Measurements from ENCODE around the gene ANO4. TPM values are rescaled to one million over a fixed set of nuclear protein-coding genes. Genes with fewer than 3 reads are reported as not detected.

Gene ANO4
- polyA plus RNA-seq, 1 donor (not counting 4 experiments of a cell fraction or from before 2014, with no cell fraction given), result 18.1 TPM

DNA sequence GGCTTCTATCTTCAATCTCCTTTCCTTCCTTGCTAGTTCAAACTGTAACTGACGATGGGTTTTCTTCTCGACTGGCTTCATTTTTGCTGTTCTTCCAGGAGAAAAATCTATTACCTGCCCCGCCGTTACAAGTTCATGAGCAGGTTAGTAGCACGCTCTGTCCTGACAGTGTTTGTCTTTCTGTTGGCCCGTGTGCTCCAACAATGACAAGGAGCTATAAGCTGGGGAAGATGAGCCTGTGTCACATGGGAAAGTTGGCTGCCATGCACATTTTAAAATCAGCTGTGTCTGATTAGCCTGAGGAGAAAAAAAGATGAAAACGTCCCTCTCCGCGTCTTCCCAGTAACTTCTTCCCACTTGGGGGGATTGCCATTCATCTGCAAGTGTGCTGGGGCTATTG is 180.2 kb downstream of the ANO4 start:
- Histone ChIP-seq H3K9ac (ENCODE audit: control insufficient read depth, extremely low read depth, insufficient read depth, low read length) (no peak overlapping the region), H3K9me3 (ENCODE audit: control insufficient read depth, low read depth, low read length) (no peaks in the 10 kb centered on the region), H3K36me3 (ENCODE audit: control insufficient read depth in 2 of 2, extremely low read depth in 1 of 2, insufficient read depth in 2 of 2, low read length in 2 of 2) (no peaks in the 10 kb centered on the region), H4K20me1 (ENCODE audit: control insufficient read depth, extremely low read depth, insufficient read depth, low read length) (no peaks in the 10 kb centered on the region), H3K4me3 (ENCODE audit: control insufficient read depth in 2 of 3, extremely low read depth in 1 of 3, insufficient read depth in 2 of 3, low read depth in 1 of 3, low read length in 3 of 3) (no peak overlapping the region), H3K27ac (ENCODE audit: control insufficient read depth, insufficient read depth, low read length) (no peak overlapping the region), H2AFZ (ENCODE audit: control insufficient read depth, low read length) (no peak overlapping the region), H3K9me1 (ENCODE audit: control insufficient read depth, extremely low read depth, insufficient read depth, low read length) (no peaks in the 10 kb centered on the region), H3K4me1 (ENCODE audit: control insufficient read depth, extremely low read depth, insufficient read depth, low read length) (no peaks in the 10 kb centered on the region), H3K4me2 (ENCODE audit: control insufficient read depth, extremely low read depth, insufficient read depth, low read depth, low read length) (no peak overlapping the region), H3K79me2 (ENCODE audit: control insufficient read depth, insufficient read depth, low read length) (no peaks in the 10 kb centered on the region), H3K27me3 (ENCODE audit: control insufficient read depth, extremely low read depth, insufficient read depth, low read length) (no peaks in the 10 kb centered on the region)
- TF ChIP-seq EZH2 (IDR thresholded peaks at IDR 0.05; ENCODE audit: low read length) (no peak), CTCF (optimal IDR thresholded peaks at IDR 0.05 in 1 of 3, IDR thresholded peaks at IDR 0.05 in 1 of 3, conservative IDR thresholded peaks at IDR 0.05 in 1 of 3; ENCODE audit: extremely low read depth in 1 of 3, insufficient read depth in 2 of 3, low read length in 3 of 3) (no peak)
- DNase-seq (ENCODE audit: low read depth, low spot score), result no peak
- dilution Hi-C loops (cut with MboI; ENCODE audit: extremely low pct_ligation_motif_present, low sequenced_read_pairs), result no loop called here
- FAIRE-seq, result no peak

- no peaks in the 10 kb centered on the region for H3K36me3 ChIP-seq (ENCODE audit: control insufficient read depth in 2 of 2, extremely low read depth in 1 of 2, insufficient read depth in 2 of 2, low read length in 2 of 2)
- dilution Hi-C loops (cut with MboI; ENCODE audit: extremely low pct_ligation_motif_present, low sequenced_read_pairs), result no loop called here
- no peak overlapping the region for H3K4me2 ChIP-seq (ENCODE audit: control insufficient read depth, extremely low read depth, insufficient read depth, low read depth, low read length)
- no peak overlapping the region for H3K4me3 ChIP-seq (ENCODE audit: control insufficient read depth in 2 of 3, extremely low read depth in 1 of 3, insufficient read depth in 2 of 3, low read depth in 1 of 3, low read length in 3 of 3)
- H2AFZ ChIP-seq (ENCODE audit: control insufficient read depth, low read length), result no peak overlapping the region
- H3K27ac ChIP-seq (ENCODE audit: control insufficient read depth, insufficient read depth, low read length), result no peak overlapping the region
- H3K27me3 ChIP-seq (ENCODE audit: control insufficient read depth, extremely low read depth, insufficient read depth, low read length), result no peaks in the 10 kb centered on the region
- H3K9me1 ChIP-seq (ENCODE audit: control insufficient read depth, extremely low read depth, insufficient read depth, low read length), result no peaks in the 10 kb centered on the region
- no peaks in the 10 kb centered on the region for H3K4me1 ChIP-seq (ENCODE audit: control insufficient read depth, extremely low read depth, insufficient read depth, low read length)
- no peak for TF ChIP-seq EZH2 (IDR thresholded peaks at IDR 0.05; ENCODE audit: low read length)
- no peak for TF ChIP-seq CTCF (optimal IDR thresholded peaks at IDR 0.05 in 1 of 3, IDR thresholded peaks at IDR 0.05 in 1 of 3, conservative IDR thresholded peaks at IDR 0.05 in 1 of 3; ENCODE audit: extremely low read depth in 1 of 3, insufficient read depth in 2 of 3, low read length in 3 of 3)
- H3K79me2 ChIP-seq (ENCODE audit: control insufficient read depth, insufficient read depth, low read length), result no peaks in the 10 kb centered on the region
- DNase-seq (ENCODE audit: low read depth, low spot score) (no peak), FAIRE-seq (no peak)
- H4K20me1 ChIP-seq (ENCODE audit: control insufficient read depth, extremely low read depth, insufficient read depth, low read length), result no peaks in the 10 kb centered on the region
- no peak overlapping the region for H3K9ac ChIP-seq (ENCODE audit: control insufficient read depth, extremely low read depth, insufficient read depth, low read length)
- H3K9me3 ChIP-seq (ENCODE audit: control insufficient read depth, low read depth, low read length), result no peaks in the 10 kb centered on the region
Observed at GRCh38 chr12:100976735-100977134, 182.2 kb downstream of the ANO4 start.

All from keratinocyte (primary cell).